ACHN (cell line): ENCODE data around the gene ZDHHC14.

Experiments used
- DNase-seq: peaks from one replicate; pipeline ENCODE4 v3.0.0-alpha.2; 2015
- in situ Hi-C: cut with HindIII; loops from 2 replicates; pipeline ENCODE4 v1.10.0; 2017; ENCODE audit warnings: low sequenced_read_pairs, low pct_ligation_motif_present, low pct_unique_long_range_greater_than_20kb

Gene ZDHHC14

DNA sequence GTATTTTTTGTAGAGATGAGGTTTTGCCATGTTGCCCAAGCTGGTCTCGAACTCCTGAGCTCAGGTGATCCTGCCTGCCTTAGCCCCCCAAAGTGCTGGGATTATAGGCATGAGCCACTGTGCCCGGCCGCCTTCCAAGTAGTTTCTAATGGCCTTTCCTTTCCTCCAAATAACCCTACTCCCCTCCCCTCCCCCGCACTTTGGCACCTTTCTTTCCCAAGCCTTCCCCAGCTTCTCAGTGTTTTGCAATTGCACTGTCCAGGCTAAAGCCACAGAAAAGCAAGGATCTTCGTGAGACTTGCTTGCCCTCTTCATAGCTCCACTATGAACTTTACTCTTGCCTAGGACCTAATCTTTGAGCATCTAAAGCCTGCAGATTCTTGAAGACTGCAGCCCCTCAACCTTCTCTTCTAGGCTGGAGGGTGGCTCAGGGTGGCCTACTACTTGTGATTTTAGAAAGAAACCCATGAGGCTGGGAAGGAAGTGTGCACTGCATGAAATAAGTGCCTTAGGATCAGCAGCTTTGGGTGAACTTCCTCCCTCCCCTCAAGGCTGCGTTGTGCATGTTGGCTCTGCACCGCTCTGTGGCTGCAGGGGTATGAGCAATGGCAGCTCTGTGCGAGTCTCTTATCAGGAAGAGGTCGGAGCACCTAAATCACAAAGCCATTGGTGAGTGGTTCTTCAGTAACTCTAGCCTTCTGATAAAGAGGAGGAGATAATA, 289.6 kb downstream of the ZDHHC14 start:
- in situ Hi-C loops, result no loop called here

DNA sequence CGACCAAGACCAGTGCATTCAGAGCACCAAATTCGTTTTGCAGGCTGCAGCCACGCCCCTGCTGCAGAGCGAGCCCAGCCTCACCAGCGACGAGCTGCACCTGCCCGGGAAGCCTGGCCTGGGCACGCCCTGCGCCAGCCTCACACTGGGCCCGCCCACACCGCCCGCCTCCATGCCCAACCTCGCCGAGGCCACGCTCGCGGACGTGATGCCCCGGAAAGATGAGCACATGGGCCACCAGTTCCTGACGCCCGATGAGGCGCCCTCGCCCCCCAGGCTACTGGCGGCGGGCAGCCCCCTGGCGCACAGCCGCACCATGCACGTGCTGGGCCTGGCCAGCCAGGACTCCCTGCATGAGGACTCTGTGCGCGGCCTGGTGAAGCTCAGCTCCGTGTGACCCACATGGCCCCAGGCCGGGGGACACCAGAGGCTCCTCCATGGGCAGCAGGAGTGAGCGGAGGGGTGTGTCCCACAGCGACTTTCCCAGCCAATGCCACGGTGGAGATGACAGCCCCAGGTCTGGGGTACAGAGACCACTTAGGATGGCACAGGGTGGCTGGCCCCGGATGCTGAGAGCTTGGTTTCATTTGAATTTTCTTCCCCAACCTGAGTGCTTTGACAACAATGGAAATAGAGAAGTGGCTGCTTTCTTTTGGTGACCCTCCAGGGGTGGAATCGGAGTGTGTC, 291.9 kb downstream of the ZDHHC14 start:
- in situ Hi-C loops, result no loop called here
- DNase-seq, result no peak

More for the DNA sequence above, 289.6 kb downstream of the ZDHHC14 start:
- DNase-seq, result no peak

DNA sequence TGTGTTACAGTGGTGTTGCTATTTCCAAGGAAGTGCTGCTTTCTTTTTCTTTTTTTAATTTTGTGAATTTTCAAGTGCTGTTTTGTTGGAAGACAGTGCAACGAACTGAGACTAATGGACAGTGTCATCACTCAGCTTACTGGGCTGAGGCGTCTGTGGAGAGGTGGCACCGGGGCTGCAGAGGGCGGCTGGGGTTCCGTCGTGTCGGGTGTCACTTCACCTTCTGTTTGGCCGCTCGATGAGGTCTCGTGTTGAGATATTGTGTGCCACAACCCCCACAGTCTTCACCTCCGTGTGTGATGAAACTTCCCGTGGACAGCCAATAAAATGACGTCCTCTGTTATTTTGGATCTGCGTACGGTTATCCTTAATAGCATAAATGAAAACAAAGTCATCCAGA, 292.6 kb downstream of the ZDHHC14 start:
- DNase-seq, result no peak
- in situ Hi-C loops, result no loop called here

DNA sequence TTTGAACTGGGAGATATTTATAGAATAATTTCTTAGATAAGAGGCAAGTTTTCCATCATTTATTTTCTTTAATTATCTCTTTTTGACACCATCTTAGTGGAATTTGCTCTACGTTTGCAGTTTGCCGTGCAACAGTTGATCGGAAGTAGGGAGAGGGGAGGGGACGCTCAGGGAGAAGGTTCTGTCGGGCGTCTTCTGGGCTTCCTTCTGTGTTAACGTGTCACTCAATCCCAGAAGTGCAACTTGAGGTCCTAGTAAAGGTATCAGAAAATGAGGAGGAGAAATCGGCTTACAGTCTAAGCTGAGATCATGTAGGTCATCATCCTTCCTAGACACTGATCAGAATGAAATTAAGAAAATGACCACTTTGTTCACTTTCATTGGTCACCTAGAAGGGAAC, 293.1 kb downstream of the ZDHHC14 start:
- in situ Hi-C loops, result no loop called here
- DNase-seq, result no peak

DNA sequence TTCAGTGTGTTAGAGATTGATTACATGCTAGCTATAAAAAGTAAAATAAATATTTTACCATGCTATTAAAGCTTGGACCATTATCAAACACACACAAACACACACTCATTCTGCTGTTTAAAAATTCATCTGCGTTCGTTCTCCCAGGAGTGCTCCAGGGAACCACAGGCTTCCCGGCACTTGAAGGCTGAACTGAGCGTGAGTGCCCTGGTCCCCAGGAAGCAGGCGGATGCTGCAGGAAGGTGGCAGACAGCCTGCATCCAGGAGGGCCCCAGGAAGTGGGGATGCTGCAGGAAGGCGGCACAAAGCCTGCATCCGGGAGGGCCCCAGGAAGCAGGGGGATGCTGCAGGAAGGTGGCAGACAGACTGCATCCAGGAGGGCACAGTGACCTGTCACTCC, 294.8 kb downstream of the ZDHHC14 start:
- in situ Hi-C loops, result no loop called here
- no peak for DNase-seq

DNA sequence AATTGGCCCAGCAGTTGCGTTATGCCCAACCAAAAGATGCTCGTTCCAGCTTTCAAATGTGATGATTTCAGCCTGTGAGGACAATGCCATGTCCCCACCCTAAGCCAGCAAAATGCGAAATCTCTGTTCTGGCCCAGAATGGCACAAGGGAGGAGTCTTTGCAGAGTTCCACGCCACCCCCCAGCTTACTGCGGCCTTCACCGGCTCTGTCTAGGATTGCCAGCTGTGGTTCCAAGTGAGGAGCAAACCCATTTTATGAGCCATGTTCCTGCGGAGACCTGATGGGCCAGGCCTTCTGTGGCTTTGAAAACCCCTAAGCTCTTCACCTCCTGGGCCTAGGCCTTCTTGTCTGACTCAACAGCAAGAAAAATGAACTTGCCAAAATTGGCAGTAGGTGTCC, 295.3 kb downstream of the ZDHHC14 start:
- no peak for DNase-seq
- in situ Hi-C loops, result no loop called here

DNA sequence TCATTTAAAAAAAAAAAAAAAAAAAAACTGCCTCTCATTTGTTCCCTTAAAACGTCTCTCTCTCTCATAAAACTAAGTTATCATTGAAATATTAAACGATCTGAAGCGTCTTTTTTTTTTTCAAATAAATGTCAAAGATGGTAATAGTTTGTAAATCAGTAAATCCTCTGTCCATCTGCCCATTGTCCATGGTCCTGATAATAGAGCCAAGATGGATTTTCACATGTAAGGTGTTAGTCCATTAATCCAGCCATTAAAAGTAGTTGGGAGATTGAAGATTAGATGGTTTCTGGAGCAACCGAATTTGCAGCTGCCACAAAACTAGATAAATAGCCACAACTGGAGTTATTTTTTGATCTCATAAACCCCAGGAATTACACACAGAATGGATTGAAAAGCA, 296.2 kb downstream of the ZDHHC14 start:
- in situ Hi-C loops, result no loop called here
- no peak for DNase-seq

DNA sequence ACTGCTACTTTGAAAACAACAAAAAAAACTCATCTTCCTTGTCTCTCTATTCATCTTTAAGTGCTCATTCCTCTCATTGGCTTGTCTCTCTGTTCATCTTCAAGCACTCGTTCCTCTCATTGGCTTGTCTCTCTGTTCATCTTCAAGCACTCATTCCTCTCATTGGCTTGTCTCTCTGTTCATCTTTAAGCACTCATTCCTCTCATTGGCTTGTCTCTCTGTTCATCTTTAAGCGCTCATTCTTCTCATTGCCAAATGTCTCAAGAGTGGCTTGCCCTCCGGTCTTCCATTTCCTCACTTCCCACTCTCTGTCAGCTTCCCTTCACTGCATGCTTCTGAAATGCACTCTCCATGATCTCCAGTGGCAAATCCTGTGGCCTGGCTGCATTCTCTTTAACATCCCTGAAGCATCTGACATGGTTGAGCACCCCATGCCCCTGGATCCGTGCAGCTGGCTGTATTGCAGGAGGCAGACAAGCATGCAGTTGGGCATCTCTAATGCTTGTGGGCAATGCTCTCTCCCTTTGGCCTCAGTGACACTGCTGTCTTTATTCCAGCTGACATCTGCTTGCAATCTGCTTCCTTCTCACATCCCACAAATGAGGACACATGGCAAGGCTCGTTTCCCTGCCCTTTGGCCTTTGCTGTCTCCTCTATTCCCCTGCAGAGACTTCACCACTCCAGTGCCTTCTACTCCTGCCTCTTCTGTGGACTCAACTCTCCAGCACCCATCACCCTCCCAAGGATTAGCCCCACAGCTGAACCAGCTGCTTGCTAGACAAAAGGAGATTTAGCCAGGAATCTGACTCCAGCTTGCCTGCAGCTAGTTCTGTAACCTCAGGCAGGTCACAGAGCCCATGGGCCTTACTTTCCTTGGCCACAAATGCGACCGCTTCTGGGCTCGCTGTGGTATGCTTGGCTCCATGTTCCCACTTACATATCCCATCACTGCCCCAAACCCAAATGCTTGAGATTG, 298.9 kb downstream of the ZDHHC14 start:
- no peak for DNase-seq
- in situ Hi-C loops, result no loop called here

DNA sequence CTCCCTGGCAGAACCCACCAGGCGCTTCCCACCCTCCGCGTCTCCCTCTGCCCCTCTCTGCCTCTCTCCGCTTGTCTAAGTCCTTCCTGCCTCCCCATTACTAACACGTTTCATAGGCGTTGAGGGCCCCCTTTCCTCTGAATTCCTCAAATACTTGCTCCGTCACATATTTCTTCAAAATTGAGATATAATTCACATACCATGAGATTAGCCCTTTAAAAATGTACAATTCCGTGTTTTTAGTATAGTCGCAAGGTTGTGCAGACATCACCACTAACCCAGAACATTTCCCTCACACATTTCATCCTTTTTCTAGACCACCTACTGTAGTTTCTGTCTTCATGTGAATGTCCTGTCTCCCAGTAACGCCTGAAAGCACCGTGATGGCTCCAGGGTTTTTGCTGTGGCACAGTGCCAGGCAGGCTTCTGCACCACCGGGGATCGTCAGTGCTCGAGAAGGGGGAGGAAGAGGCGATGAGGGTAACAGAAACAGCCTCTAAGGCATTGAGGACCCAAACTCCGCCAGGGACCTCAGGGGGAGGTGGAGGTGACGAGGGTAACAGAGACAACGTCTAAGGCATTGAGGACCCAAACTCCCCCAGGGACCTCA, 300.2 kb downstream of the ZDHHC14 start:
- DNase-seq, result no peak
- in situ Hi-C loops, result no loop called here

DNA sequence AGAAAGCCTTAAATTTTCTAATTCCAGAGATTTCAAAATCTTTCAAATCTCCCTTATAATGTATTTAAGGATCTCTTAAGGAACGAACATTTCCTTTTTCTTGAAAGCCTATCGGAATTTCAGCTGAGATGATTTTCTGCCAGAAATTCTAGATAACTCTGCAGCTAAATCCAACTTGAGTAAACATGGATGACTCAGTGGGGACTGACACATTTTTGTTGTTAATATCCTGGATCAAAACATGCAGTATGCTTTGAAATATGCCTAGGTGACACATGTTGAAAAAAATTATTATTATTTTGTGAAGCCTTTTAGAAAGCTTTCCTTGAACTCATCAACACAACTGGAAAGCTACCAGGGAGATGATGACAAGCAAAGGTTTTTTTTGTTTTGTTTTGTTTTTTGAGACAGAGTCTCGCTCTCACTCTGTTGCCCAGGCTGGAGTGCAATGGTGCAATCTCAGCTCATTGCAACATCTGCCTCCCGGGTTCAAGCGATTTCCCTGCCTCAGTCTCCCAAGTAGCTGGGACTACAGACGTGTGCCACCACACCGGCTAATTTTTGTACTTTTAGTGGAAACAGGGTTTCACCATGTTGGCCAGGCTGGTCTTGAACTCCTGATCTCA, 302.0 kb downstream of the ZDHHC14 start:
- in situ Hi-C loops, result no loop called here

DNA sequence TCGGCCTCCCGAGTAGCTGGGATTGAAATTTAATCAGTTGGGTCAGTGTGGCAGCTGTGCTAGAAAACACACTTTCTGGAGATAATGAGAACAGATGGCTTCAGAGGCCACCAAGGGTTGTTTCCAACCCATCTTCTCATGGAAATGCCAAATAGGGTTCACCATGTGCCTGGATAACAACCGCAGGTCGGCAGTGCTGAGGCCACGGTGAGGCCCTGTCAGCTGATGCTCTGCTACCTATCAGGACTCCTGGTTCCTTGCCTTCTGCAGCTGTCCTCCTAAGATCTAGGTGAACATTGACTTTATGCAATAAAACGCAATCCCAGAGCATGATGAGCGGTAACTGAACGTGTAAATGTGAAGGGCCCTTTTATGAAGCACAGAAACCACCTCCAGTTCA, 302.7 kb downstream of the ZDHHC14 start:
- in situ Hi-C loops, result no loop called here
- DNase-seq, result no peak

More for the DNA sequence above, 302.0 kb downstream of the ZDHHC14 start:
- no peak for DNase-seq

DNA sequence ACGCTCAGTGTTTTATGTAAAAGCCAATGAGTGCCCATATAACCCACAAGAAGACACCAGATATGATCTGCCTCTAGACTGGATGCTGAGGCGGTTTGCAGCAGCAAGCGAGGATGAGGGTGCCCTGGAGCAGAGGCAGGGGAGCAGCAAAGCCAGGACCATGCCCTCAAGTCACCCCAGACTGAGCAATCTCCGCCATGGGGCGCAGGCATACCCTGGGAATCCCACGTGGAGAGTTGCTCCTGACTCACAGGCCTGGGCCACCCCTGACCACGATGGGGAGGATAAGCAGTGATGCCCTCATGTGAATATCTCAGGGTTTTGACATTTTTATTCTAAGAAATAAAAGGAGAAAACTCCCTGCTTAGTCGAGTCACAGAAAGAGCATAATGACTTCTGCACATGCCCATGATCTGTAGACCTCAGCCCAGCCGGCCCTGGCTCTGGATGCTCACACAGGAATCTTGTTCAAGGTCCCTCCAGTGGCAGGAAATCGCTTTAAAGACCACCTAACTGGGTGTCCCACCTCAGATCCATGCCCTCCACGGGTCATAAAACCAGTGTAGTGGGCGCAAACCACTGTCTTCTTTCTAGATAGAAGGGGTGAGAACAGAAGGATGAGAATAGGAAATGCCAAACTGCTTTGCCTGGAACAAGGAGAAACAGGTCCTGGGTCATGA, 303.8 kb downstream of the ZDHHC14 start:
- DNase-seq, result no peak
- in situ Hi-C loops, result no loop called here

DNA sequence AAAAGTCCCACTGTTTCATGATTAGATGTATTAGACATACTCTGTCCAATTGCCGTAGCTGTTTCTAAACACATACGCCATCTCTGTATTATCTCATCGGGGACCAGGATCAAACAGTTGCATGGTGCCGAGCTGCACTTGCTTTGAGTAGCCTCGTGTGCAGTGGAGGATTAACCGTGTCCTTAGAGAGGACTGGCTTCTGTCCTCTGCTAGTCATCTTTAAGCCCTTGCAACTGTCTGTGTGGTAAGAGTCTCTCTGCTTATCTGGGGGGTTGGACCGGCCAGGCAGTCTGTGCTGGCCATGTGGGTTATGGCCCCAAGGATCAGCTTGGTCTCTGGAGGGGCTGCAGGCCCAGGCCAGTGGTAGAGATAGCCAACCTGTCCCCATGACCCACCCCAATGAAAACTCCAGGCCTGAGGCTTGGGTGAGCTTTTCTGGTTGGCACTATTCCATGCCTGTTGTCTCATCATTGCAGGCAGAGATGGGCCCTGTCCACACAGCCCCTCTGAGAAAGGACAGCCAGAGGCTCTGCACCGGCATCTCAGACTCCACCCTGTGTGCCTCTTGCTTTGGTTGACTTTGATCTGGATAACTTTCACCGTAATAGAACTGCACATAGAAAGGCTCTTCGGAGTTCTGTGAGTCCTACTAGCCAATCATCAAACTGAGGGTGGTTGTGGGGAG, 304.7 kb downstream of the ZDHHC14 start:
- in situ Hi-C loops, result no loop called here
- no peak for DNase-seq

DNA sequence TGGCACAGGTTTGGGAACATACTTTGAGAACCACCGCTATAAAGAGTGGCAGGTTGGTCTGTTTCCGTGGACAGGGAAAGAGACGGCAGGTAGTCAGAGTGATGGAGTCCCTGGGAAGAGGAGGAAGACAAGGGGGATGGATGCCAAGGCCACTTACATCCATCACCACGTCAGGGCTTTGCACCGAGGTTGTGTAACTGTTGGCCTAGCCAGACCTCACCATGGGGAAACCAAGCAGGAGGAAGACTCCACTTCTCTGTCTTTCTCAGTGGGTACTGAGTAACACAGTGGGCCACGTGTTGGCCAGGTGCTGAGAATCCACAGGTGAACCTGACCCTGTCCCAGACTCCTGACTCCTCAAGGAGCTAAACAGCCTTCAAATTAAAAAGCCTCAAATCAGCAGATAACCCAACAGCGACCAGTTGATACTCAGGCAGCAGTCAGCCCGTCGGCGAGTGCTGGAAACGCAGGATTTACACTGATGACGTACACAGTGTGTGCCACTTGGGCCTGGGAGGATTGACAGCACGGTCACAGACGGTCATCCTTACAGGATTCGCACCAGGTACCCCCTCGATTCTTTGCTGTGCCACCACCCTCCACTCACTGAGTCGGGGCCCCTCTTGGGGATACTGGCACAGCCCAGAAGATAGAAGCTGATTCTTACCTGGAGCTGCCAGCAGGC, 307.4 kb downstream of the ZDHHC14 start:
- DNase-seq, result no peak
- in situ Hi-C loops, result no loop called here

DNA sequence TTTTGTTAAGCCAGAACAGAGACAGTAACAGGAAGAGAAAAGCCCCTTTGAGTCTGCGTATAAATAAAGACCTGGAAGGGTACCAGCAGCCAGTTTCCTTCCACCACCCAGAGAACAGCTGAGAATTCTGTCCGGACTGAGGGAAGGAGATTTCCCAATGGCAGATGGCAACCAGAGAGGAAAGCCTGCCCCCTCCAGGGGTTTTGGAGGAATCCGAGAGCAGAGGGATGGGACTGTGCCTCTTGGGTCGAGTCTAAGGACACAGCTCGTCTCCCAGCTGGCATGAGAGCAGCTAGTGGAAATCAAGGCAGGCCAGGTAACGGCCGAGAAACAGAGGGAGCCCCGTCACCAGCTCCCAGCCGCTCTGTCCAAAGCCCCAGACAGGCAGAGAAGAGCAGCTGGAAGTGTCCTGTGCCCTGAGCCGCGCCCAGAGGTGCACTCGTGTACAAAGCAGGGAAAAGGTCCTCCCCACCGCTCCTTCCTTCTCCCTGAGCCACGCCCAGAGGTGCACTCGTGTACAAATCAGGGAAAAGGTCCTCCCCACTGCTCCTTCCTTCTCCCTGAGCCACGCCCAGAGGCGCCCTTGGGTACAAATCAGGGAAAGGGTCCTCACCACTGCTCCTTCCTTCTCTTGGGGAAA, 308.1 kb downstream of the ZDHHC14 start:
- in situ Hi-C loops, result no loop called here
- DNase-seq, result no peak

DNA sequence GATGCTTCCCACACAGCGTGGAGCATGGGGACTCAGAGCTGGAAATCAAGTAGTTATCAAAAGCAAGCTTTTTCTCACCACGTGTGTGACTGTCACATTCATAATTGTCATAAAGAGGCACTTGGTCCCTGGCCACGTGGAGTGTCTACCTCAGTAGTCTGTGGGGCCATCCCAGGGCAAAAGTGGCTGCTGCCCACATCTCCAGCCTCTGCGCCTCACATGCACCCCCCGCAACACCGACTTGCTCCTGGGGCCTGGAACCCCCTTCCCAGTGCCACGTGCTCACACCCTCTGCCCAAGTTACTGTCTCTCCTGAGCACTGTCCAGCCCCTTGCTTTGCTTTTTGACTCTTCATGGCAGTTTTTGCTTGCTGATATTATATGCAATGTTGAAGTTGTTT, 308.9 kb downstream of the ZDHHC14 start:
- DNase-seq, result no peak
- in situ Hi-C loops, result no loop called here
